GM12878 (cell line): ENCODE measurements around the gene ATP6V1G3. TPM values are rescaled to one million over a fixed set of nuclear protein-coding genes. Genes with fewer than 3 reads are reported as not detected.
A peak's percentile ranks its signal among the peaks of the same experiment; 100 is the strongest.

Experiments
- BACH1 ChIP-seq: fragments of 450-650 bp; IDR thresholded peaks from 2 replicates; pipeline ENCODE4 v1.6.1; 2017; ENCODE audit warnings: mild to moderate bottlenecking, borderline replicate concordance
- CHD2 ChIP-seq: IDR thresholded peaks from 2 replicates; pipeline ENCODE4 v1.6.1; 2011; ENCODE audit warnings: low read depth, low read length, improper control_type of control experiment, borderline replicate concordance
- ESRRA ChIP-seq: IDR thresholded peaks from 2 replicates; pipeline ENCODE4 v1.6.1; 2012; ENCODE audit warnings: mild to moderate bottlenecking, low read length, improper control_type of control experiment
- ETV6 ChIP-seq, 2 experiments: fragments of 450-650 bp in 1 of 2; IDR thresholded peaks in 1 of 2; conservative IDR thresholded peaks in 1 of 2; 2 replicates each; pipeline ENCODE4 v1.6.1; 2014; ENCODE audit warnings: antibody characterized with exemption in 1 of 2, borderline replicate concordance in 1 of 2, low read depth in 1 of 2, mild to moderate bottlenecking in 1 of 2, moderate library complexity in 1 of 2
- MEF2B ChIP-seq: fragments of 450-650 bp; IDR thresholded peaks from 2 replicates; pipeline ENCODE4 v1.6.1; 2018; ENCODE audit warnings: mild to moderate bottlenecking, moderate library complexity; ENCODE audit not compliant: partially characterized antibody, poor library complexity, severe bottlenecking
- MTA3 ChIP-seq: IDR thresholded peaks from 2 replicates; pipeline ENCODE4 v1.6.1; 2012; ENCODE audit warnings: low read length, inconsistent platforms, borderline replicate concordance
- MXI1 ChIP-seq: fragments of 150-350 bp; IDR thresholded peaks from 2 replicates; pipeline ENCODE4 v1.6.1; 2011; ENCODE audit warnings: low read depth, mild to moderate bottlenecking, inconsistent platforms, low read length, improper control_type of control experiment
- MYB ChIP-seq: fragments of 150-350 bp; IDR thresholded peaks from 2 replicates; pipeline ENCODE4 v1.6.1; 2014; ENCODE audit warnings: mild to moderate bottlenecking, low read depth, low read length, borderline replicate concordance
- PAX5 ChIP-seq: IDR thresholded peaks from 2 replicates; pipeline ENCODE4 v1.6.1; 2011; ENCODE audit warnings: low read depth, low read length, borderline replicate concordance
- SMARCA5 ChIP-seq: fragments of 450-650 bp; IDR thresholded peaks from 2 replicates; pipeline ENCODE4 v1.6.1; 2017; ENCODE audit warnings: mild to moderate bottlenecking
- SREBF1 ChIP-seq: IDR thresholded peaks from 2 replicates; pipeline ENCODE4 v1.6.1; 2012; ENCODE audit warnings: mild to moderate bottlenecking, low read length
- SRF ChIP-seq, 2 experiments: IDR thresholded peaks; 2 replicates each; pipeline ENCODE4 v1.6.1; 2011; ENCODE audit warnings: low read depth in 2 of 2, low read length in 2 of 2, mild to moderate bottlenecking in 1 of 2, moderate library complexity in 1 of 2
- SUZ12 ChIP-seq: fragments of 200-600 bp; sonication (generic); IDR thresholded peaks from one replicate; pipeline ENCODE4 v1.6.1; 2018; ENCODE audit warnings: antibody characterized with exemption, mild to moderate bottlenecking; ENCODE audit not compliant: unreplicated experiment
- TARDBP ChIP-seq: IDR thresholded peaks from 2 replicates; pipeline ENCODE4 v1.6.1; 2016; ENCODE audit warnings: borderline replicate concordance
- WRNIP1 ChIP-seq: IDR thresholded peaks from 2 replicates; pipeline ENCODE4 v1.6.1; 2011; ENCODE audit warnings: low read depth, low read length, improper control_type of control experiment, borderline replicate concordance
- ZBED1 ChIP-seq: IDR thresholded peaks from 2 replicates; pipeline ENCODE4 v1.6.1; 2016; ENCODE audit warnings: borderline replicate concordance
- ZNF217 ChIP-seq: fragments of 450-650 bp; IDR thresholded peaks from 2 replicates; pipeline ENCODE4 v1.6.1; 2017; ENCODE audit warnings: antibody characterized with exemption, mild to moderate bottlenecking
- ZNF622 ChIP-seq: fragments of 450-650 bp; IDR thresholded peaks from 2 replicates; pipeline ENCODE4 v1.6.1; 2017; ENCODE audit warnings: mild to moderate bottlenecking, inconsistent platforms
- polyA plus RNA-seq, 11 experiments: library from polyadenylated mRNA; depleted of rRNA in 4 of 11; unstranded in 6 of 11; stranded (reverse) in 5 of 11; fragments of >200 nt; fragmentation: Nextera tagmentation in 4 of 11; fragmentation: Illumina TruSeq in 1 of 11; extraction: Ambion mirVana in 4 of 11; extraction: Trizol in 1 of 11; gene quantifications; 1 replicate in 1 of 11; 2 replicates in 10 of 11; pipeline versions ENCODE4 v1.2.1 to v1.2.3, GENCODE V29; 2011 to 2016; ENCODE audit warnings: inconsistent platforms in 2 of 11, missing spikeins in 2 of 11, low read depth in 1 of 11
- total RNA-seq, 4 experiments: library from RNA; depleted of rRNA in 3 of 4; stranded (reverse); fragments of >200 nt in 3 of 4; fragmentation: Illumina TruSeq in 1 of 4; extraction: Trizol in 1 of 4; gene quantifications; 2 replicates each; pipeline versions ENCODE4 v1.2.1 to v1.2.3, GENCODE V29; 2013 to 2021
- TF ChIP-seq, protein P1 (sequence below): IDR thresholded peaks from 2 replicates; pipeline ENCODE4 v1.6.1; 2012; ENCODE audit warnings: improper control_type of control experiment, low read depth, low read length; ENCODE audit not compliant: insufficient replicate concordance
- TF ChIP-seq, protein P2 (sequence below): IDR thresholded peaks from 2 replicates; pipeline ENCODE4 v1.6.1; 2011; ENCODE audit warnings: borderline replicate concordance, low read depth, mild to moderate bottlenecking, moderate library complexity, low read length; ENCODE audit not compliant: insufficient read depth, poor library complexity, severe bottlenecking
- TF ChIP-seq, protein P3 (sequence below): IDR thresholded peaks from 2 replicates; pipeline ENCODE4 v1.6.1; 2011; ENCODE audit warnings: low read depth, mild to moderate bottlenecking, low read length, moderate library complexity, borderline replicate concordance; ENCODE audit errors: extremely low read depth
- TF ChIP-seq, protein P4 (sequence below): fragments of 450-650 bp; IDR thresholded peaks from 2 replicates; pipeline ENCODE4 v1.6.1; 2017; ENCODE audit warnings: low read depth, mild to moderate bottlenecking, moderate library complexity

The ATP6V1G3 gene
- total and polyA plus RNA-seq, 10 of the 15 experiments (the other 5 are each of a cell fraction or from before 2014, with no cell fraction given) = 0.22 TPM; not detected in 9

DNA sequence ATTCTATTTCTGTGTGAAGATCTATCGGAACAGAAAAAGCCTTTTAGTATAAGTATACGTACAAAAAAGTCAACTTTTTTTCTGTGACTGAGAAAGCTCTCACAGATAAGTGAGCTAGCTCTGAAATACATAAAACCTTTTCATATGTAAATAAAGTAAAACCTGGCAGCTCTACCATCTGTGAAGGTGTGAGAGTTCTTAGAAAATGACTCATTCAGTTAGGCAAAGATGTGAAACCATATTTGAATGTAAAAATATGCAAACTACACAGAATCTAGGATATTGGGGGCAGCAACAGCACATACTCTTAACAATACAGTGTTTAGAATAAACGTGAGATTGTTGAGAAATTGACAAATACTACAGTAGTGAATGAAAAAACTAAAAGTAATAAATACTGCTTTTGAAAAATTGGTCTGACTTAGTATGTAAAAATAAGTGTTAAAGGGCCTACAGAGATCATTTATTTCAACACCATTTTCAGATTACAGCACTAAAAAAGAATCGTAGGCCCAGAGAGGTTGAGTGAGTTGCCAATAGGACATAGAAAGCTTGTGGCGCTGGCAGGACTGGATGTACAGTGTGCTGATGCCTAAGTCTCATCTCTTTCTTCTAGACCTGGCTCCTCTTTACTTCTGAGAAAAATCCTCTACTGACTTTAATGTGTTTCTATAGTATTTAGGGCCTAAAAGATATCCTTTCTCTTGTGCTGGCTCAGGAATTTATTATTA, 19.8 kb downstream of the ATP6V1G3 start (continued):
- TF ChIP-seq TARDBP (no peak), ETV6 (conservative IDR thresholded peaks at IDR 0.05 in 1 of 2, IDR thresholded peaks at IDR 0.05 in 1 of 2; ENCODE audit: borderline replicate concordance in 1 of 2, low read depth in 1 of 2) (no peak), PAX5 (0 out of 2 replicates have a peak, but pooled peaks have one; percentile 14), MEF2B (no peak), SUZ12 (no peak), SMARCA5 (no peak), MTA3 (no peak), ZNF217 (peak; percentile 95), CHD2 (no peak), ZBED1 (no peak), MYB (no peak), WRNIP1 (no peak), SRF (IDR thresholded peaks at IDR 0.05; ENCODE audit: low read depth in 2 of 2, low read length in 2 of 2) (no peak), MXI1 (no peak), BACH1 (no peak), ZNF622 (no peak), SREBF1 (peak; percentile 86), ESRRA (no peak)
- TF ChIP-seq, protein P1, sequence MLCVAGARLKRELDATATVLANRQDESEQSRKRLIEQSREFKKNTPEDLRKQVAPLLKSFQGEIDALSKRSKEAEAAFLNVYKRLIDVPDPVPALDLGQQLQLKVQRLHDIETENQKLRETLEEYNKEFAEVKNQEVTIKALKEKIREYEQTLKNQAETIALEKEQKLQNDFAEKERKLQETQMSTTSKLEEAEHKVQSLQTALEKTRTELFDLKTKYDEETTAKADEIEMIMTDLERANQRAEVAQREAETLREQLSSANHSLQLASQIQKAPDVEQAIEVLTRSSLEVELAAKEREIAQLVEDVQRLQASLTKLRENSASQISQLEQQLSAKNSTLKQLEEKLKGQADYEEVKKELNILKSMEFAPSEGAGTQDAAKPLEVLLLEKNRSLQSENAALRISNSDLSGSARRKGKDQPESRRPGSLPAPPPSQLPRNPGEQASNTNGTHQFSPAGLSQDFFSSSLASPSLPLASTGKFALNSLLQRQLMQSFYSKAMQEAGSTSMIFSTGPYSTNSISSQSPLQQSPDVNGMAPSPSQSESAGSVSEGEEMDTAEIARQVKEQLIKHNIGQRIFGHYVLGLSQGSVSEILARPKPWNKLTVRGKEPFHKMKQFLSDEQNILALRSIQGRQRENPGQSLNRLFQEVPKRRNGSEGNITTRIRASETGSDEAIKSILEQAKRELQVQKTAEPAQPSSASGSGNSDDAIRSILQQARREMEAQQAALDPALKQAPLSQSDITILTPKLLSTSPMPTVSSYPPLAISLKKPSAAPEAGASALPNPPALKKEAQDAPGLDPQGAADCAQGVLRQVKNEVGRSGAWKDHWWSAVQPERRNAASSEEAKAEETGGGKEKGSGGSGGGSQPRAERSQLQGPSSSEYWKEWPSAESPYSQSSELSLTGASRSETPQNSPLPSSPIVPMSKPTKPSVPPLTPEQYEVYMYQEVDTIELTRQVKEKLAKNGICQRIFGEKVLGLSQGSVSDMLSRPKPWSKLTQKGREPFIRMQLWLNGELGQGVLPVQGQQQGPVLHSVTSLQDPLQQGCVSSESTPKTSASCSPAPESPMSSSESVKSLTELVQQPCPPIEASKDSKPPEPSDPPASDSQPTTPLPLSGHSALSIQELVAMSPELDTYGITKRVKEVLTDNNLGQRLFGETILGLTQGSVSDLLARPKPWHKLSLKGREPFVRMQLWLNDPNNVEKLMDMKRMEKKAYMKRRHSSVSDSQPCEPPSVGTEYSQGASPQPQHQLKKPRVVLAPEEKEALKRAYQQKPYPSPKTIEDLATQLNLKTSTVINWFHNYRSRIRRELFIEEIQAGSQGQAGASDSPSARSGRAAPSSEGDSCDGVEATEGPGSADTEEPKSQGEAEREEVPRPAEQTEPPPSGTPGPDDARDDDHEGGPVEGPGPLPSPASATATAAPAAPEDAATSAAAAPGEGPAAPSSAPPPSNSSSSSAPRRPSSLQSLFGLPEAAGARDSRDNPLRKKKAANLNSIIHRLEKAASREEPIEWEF = peak; percentile 25
- TF ChIP-seq, protein P2, sequence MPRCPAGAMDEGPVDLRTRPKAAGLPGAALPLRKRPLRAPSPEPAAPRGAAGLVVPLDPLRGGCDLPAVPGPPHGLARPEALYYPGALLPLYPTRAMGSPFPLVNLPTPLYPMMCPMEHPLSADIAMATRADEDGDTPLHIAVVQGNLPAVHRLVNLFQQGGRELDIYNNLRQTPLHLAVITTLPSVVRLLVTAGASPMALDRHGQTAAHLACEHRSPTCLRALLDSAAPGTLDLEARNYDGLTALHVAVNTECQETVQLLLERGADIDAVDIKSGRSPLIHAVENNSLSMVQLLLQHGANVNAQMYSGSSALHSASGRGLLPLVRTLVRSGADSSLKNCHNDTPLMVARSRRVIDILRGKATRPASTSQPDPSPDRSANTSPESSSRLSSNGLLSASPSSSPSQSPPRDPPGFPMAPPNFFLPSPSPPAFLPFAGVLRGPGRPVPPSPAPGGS = no peak
- TF ChIP-seq, protein P3, sequence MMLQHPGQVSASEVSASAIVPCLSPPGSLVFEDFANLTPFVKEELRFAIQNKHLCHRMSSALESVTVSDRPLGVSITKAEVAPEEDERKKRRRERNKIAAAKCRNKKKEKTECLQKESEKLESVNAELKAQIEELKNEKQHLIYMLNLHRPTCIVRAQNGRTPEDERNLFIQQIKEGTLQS = no peak
- TF ChIP-seq, protein P4, sequence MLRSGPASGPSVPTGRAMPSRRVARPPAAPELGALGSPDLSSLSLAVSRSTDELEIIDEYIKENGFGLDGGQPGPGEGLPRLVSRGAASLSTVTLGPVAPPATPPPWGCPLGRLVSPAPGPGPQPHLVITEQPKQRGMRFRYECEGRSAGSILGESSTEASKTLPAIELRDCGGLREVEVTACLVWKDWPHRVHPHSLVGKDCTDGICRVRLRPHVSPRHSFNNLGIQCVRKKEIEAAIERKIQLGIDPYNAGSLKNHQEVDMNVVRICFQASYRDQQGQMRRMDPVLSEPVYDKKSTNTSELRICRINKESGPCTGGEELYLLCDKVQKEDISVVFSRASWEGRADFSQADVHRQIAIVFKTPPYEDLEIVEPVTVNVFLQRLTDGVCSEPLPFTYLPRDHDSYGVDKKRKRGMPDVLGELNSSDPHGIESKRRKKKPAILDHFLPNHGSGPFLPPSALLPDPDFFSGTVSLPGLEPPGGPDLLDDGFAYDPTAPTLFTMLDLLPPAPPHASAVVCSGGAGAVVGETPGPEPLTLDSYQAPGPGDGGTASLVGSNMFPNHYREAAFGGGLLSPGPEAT = no peak
